Limb (tissue), 2 donors: Measurements from ENCODE around the gene NRROS.
"Not testable (repeated sequence)": the region's sequence is repeated elsewhere in the genome, so short reads cannot be mapped to it uniquely, and the experiment has no call there.

Experiments
- DNase-seq, 2 donors: peaks; one replicate each; pipeline ENCODE4 v3.0.0-alpha.2; 2016; ENCODE audit errors: extremely low spot score in 2 of 2

Gene NRROS

GRCh38 chr3:196639483-196640296 lies at the start of gene NRROS:
Gene NRROS (plus strand): TSS chr3:196639694. CDS start chr3:196654540, 14,846 bp downstream.
- peak; percentile 46 to 73 for DNase-seq

- DNase-seq: no peak
Observed at GRCh38 chr3:196590279-196590678, 49.2 kb upstream of the NRROS start.

GRCh38 chr3:196596355-196596754 lies 43.1 kb upstream of the NRROS start:
- DNase-seq: no peak

GRCh38 chr3:196597971-196598733 lies 41.3 kb upstream of the NRROS start:
- not testable (repeated sequence) for DNase-seq

GRCh38 chr3:196599734-196600128 lies 39.8 kb upstream of the NRROS start:
- DNase-seq: no peak

GRCh38 chr3:196600359-196600758 lies 39.1 kb upstream of the NRROS start:
- DNase-seq: no peak

GRCh38 chr3:196602673-196603072 lies 36.8 kb upstream of the NRROS start:
- no peak for DNase-seq

GRCh38 chr3:196603683-196604082 lies 35.8 kb upstream of the NRROS start:
- no peak for DNase-seq

- no peak for DNase-seq
Observed at GRCh38 chr3:196604548-196604947, 34.9 kb upstream of the NRROS start.

- no peak for DNase-seq
Observed at GRCh38 chr3:196608693-196609092, 30.8 kb upstream of the NRROS start.

GRCh38 chr3:196609343-196609775 lies 30.1 kb upstream of the NRROS start:
- peak; percentile 45 to 86 for DNase-seq

GRCh38 chr3:196609805-196610515 lies 29.5 kb upstream of the NRROS start:
- DNase-seq: no peak

GRCh38 chr3:196611761-196612483 lies 27.6 kb upstream of the NRROS start:
- DNase-seq: no peak

GRCh38 chr3:196615234-196615633 lies 24.3 kb upstream of the NRROS start:
- not testable (repeated sequence) for DNase-seq

- no peak for DNase-seq
Observed at GRCh38 chr3:196617256-196617655, 22.2 kb upstream of the NRROS start.

- no peak for DNase-seq
Observed at GRCh38 chr3:196619223-196619622, 20.3 kb upstream of the NRROS start.

- not testable (repeated sequence) for DNase-seq
Observed at GRCh38 chr3:196619627-196620026, 19.9 kb upstream of the NRROS start.

GRCh38 chr3:196620161-196620604 lies 19.3 kb upstream of the NRROS start:
- no peak for DNase-seq

GRCh38 chr3:196620684-196621083 lies 18.8 kb upstream of the NRROS start:
- no peak for DNase-seq

GRCh38 chr3:196621611-196622010 lies 17.9 kb upstream of the NRROS start:
- no peak for DNase-seq
